Activated CD4-positive, CD25-positive, alpha-beta regulatory T cell treated with anti-CD3 and anti-CD28 coated beads, Interleukin-2, amount 50 U/mL, for 16 hours (primary cell): ENCODE results near the gene KISS1.
"Not testable (repeated sequence)": the region's sequence is repeated elsewhere in the genome, so short reads cannot be mapped to it uniquely, and the experiment has no call there.

ENCODE experiments used
- DNase-seq: peaks from one replicate; pipeline ENCODE4 v3.0.0-alpha.2; 2020; ENCODE audit warnings: low read depth, low spot score

KISS1 gene, protein sequence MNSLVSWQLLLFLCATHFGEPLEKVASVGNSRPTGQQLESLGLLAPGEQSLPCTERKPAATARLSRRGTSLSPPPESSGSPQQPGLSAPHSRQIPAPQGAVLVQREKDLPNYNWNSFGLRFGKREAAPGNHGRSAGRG

GRCh38 chr1:204196068-204196795 is at the start of gene KISS1:
Gene KISS1, minus strand, starts transcription at chr1:204196491. Its CDS starts 3,615 bp downstream, at chr1:204192876.
- DNase-seq = no peak

- no peak for DNase-seq
These were observed 46.6 kb upstream of the KISS1 start for GRCh38 chr1:204242920-204243319.

- no peak for DNase-seq
These were observed 45.6 kb upstream of the KISS1 start for GRCh38 chr1:204241914-204242313.

DNA sequence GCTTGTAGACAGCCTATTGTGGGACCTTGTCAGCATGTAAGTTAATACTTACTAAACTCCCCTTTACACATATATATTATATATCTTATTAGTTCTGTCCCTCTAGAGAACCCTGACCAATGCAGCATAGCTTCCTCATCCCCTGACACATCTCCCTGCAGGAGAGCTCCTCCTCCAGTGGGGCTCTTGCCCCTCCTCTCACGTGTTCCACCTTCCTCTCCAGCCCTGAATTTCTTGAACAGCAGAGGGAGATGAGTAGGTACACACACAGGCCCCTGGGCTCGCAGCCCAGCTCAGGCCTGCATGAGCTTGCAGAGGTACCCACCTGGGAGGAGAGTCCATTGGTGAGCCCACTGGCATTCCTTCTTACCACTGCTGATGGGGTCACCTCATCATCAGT is 44.8 kb upstream of the KISS1 start:
- DNase-seq = no peak

- no peak for DNase-seq
These were observed 43.9 kb upstream of the KISS1 start for GRCh38 chr1:204240233-204240632.

- not testable (repeated sequence) for DNase-seq
These were observed 43.1 kb upstream of the KISS1 start for GRCh38 chr1:204239401-204239800.

DNA sequence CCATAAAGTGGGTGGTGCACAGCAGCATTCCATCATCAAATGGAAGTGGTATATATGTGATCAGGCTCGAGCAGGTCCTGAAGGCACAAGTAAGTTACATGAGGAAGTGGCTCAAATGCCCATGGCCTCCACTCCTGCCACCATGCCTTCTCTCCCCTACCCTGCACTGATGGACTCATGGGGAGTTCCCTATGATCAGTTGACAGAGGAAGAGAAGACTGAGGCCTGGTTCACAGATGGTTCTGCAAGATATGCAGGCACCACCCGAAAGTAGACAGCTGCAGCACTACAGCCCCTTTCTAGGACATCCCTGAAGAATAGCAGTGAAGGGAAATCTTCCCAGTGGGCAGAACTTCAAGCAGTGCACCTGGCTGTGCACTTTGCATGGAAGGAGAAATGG is 42.2 kb upstream of the KISS1 start:
- DNase-seq = not testable (repeated sequence)

GRCh38 chr1:204237515-204237914 is 41.2 kb upstream of the KISS1 start:
- not testable (repeated sequence) for DNase-seq

DNA sequence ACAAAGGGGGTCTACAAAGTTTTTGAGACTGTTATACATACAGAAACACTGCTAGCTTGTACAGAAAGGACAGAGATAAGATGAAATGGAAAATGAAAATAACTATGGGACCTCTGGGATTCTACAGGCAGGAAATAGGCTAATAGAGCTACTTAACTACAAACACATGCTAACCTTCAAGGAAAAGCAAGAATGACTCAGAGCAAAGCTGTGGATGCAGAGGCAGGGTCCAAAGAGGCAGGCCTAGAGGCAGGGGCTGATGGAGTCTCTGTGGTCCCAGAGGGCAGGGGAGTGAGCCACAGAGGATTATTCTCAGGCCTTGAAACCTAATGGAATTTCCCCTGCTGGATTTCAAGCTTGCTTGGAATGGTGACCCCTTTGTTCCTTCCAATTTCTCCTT is 36.2 kb upstream of the KISS1 start:
- DNase-seq = no peak

- DNase-seq = no peak
These were observed 33.9 kb upstream of the KISS1 start for GRCh38 chr1:204230211-204230610.

- DNase-seq = no peak
These were observed 32.6 kb upstream of the KISS1 start for GRCh38 chr1:204228896-204229295.

DNA sequence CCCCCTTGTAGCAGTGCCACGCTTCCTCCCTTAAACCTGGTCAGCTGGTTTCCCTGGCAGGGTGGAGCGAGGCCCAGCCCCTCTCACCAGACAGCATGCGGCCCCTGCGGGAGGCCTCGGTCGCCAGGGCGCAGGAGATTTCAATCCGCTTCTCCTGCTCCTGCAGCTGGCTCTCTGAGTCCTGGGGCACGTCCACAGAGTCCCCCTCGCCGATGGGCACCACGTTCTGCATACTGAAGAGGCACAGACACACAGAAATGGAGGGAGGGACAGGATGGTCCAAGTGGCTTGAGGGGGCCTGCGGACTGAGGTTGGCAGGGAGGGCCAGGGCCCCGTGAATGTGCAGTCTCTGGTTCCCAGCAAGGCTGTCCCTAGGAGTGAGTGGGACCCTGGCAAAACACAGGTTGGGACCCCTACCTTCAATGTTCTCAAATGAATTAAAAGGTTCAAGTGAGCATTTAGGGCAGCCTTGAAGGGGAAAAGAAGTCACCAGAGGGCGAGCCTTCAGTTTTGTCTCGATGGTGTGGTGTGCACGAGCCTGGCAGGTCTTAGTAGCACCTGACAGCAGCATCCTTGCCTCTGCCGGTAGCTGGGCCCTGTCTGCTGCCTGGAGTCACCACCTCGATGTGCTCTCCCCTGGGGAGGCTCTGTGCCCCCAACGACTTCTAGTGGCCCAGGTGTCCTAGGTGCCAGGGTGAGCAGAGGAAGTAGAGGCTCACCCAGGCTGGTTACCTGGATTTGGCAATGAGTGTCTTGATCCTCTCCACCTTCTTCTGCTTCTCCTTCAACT is 31.9 kb upstream of the KISS1 start:
- no peak for DNase-seq

DNA sequence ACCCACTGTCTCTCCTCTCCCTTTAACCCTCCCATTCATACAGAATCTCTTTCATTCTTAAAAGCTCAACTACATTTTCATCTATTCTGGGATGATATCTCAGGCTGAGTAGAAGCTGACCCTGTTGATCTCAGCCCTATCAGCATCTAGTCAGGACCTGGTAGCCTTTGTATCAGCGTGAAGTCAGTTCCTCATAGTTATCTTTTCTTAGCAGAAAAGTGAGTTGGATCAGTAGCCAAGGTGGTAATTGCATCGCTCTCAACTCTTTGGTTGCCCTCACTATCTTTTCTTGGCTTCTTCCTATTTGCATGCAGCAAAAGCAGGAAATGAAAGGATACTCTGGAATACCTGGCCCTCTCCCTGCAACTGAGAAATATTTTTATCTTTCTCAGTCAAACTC is 31.1 kb upstream of the KISS1 start:
- DNase-seq = no peak

DNA sequence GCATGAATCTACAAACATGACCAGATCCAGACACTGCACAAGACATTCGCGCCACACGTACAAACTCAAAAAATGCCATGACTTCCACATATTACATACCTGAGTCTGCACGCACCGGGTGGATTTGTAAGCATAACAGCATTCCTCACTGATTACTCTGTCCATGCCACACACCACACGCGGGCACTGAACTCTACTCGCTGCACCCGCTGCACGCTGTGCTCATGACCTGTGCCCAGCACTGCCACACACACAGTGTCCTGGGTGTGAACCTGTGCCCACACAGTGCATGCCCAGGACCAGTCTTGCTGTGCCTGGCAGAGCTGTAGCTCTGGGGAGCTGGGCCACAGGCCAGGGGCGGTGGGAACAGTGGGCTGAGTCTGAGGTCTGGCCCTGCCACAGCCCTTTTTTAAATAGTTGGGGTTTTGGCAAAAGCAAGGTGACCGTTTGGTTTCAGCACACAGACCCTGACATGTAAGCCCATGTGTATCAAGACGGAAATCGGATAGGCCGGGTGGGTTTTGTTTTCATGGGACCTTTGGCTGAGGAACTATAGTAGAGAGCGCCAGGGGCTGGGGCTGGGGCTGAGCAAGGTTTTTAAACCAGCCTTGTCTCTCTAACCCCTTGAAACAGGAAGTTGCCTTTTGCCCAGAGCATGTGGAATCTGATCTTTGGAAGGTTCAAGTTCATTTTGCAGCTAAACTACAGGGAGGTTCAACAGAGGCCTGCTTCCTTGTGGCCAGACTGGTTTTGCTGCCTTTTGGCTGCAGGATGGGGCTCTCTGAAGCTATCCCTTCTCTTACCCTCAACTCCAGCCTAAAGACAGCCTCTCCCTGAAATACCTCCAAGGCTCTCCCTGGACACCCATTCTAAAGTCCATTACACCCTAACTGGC is 29.8 kb upstream of the KISS1 start:
- no peak for DNase-seq

GRCh38 chr1:204224655-204225054 is 28.4 kb upstream of the KISS1 start:
- DNase-seq = no peak

GRCh38 chr1:204223129-204223860 is 27.0 kb upstream of the KISS1 start:
- DNase-seq = no peak

GRCh38 chr1:204222764-204223055 is 26.4 kb upstream of the KISS1 start:
- DNase-seq = no peak

DNA sequence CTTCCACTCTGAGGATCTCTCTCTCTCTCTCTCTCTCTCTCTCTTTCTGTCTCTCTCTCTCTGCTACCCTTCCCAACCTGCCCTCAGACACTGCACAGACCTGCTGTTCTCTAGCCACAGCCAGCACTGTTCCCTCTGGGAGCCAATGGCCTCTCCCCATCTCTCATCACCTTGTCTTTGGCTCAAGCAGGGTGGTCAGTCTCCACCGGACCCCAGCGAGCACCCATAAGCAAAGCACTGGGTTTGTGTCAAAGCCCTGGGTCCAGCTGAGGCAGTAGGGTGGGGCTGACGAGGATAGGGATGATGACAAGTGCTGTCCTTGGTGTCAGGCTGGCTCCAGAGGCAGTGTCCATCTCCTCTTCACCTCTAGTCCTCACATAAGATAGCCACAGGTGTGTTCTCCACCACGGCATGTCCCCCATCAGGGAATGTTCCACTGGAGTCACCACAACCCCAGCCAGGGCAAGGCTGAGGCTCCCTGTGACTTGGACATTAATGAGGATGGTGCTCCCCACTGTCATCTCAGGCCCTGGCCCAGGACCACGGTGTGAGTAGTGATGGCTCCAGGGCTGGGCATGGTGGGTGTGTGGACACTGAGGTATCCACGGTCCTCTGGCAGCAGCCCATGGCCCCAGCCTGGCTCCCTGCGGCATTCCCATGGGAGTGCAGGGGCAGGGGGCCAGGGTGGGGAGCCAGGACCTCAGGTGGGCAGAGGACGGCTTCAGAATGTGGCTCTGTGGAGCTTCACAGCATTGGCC is 25.9 kb upstream of the KISS1 start:
- DNase-seq = no peak

DNA sequence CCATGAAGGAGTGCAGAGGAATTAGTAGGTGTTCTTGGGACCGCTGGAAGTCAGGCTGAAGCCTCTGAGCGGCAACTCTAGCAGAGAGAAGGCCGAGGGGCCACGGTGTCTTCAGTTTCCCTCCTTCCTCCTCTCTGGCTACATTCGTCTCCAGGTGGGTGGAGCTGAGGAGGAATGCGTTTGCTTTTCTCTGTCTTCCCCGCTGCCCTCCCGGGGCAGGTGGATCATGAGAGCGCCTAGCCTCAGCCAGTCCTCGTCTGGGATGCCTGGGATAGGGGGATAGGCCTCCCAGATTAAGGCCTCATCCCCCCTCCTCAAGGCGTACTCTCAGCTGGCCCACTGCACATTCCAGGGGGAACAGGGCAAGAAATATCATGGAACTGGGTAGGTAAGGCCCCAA is 25.0 kb upstream of the KISS1 start:
- no peak for DNase-seq

DNA sequence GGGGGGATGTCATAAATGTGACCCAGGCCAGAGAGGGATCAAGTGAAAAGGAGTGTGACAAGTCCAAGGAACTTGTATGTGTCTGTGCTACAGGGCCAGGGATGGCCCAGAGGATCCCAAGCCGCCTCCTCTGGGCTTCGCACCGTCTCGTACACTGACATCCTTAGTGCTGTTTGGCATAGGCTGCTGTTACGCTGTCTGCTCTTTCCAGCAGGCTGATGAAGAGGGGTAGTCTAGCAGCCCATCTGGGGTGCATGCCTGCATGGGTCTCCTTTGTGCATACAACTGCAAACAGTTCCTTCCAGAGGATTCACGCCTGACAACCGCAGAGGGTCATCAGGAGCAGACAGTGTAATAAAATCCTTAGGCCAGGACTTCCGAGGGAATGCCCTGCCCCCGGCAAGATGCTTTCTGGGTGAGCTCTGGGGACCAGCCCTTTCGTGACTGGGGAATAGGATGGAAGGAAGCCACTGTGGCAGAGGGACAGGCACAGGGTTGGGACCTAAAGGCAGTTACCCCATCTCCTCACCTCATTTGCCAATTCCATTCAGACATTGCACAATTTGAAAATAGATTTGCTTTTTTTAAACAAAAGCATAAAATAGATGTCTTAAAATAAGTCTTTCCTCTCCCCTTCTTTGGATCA is 23.8 kb upstream of the KISS1 start:
- DNase-seq = no peak
